Measurements from ENCODE around the gene SP140.
A peak's percentile ranks its signal among the peaks of the same experiment; 100 is the strongest.
"Not testable (repeated sequence)": the region's sequence is repeated elsewhere in the genome, so short reads cannot be mapped to it uniquely, and the experiment has no call there.

The SP140 gene

DNA sequence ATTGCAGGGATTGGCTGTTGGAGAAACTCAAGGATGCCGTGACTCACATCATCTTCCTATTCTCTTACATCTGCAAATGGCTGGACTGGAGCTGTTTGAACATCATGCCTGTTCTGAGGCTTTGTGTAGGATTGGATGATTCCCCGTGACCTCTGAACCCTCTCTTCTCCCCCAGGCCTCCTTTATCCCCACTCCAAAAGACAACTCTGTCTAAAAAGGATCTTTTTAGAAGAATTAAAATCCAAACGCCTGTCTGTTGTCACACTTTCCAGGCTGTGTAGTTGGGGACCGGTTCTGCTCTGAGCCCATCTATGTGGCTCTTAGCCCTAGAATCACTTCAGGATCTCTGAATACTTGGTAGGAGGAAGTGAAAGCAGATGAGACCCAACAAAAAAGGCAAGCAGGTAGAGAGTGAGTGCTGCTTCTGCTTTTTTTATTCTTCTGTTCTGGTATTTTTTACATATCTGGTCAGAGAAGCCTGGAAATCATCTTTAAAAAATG, 565 bp downstream of the SP140 start:
- DNase-seq, result peak; percentile 88

DNA sequence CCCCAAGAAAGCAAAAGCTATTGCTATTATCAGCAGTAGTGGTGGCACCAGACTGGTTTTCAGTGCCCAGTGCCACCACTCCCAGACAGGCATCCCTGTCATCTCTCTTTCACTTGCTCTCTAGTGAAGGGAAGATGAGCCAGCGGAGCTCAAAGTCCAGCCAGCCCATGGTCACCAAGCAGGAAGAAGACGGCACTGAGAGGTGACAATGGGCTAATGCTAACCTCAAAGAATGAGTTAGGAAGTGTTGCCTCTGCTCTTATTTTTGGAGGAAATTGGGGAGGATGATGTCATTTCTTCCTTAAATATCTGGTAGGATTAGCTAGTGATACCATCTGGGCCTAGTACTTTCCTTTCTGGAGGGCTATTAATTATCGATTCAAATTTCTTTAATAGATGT, 1.7 kb downstream of the SP140 start:
- no peak for DNase-seq

DNA sequence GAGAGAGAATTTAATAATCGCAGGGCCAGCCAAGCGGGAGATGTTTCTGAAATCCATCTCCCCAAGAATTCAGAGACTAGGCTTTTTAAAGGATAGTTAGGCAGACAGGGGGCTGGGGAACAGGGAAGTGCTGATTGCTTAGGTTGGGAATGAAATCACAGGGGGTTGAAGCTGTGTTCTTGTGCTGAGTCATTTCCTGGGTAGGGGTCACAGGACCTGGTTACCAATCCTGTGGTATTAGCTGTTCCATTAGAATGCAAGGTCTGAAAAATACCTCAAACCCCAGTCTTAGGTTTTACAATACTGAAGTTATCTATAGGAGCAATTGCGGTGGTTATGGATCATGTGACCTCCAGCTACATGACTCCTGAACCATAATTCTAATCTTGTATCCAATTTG, 4.6 kb downstream of the SP140 start:
- no peak for DNase-seq

DNA sequence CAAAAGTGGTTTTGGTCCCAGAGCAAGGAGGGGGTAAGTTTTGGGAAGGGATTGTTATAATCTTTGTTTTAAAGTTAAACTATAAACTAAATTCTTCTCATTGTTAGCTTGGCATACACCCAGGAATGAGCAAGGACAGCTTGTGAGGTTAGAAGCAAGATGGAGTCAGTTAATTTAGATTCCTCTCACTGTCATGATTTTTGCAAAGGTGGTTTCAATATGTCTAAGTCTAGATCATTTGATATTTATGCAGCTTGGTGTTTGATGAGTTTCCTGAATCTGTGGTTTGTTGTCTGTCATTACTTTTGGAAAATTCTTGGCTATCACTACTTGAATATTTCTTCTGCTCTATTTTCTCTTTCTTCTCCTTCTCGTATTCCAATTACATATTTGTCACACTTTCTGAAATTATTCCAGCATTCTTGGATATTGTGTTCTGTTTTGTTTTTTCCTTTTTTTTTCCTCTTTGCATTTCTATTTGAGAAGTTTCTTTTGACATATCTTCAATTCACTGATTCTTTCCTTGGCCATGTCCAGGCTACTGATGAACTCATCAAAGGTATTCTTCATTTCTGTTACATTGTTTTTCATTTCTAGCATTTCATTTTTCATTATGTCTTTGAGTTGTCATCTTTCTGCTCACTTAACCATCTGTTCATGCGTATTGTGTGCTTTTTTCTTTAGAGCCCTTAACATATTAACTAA, 5.1 kb downstream of the SP140 start:
- no peak for DNase-seq

DNA sequence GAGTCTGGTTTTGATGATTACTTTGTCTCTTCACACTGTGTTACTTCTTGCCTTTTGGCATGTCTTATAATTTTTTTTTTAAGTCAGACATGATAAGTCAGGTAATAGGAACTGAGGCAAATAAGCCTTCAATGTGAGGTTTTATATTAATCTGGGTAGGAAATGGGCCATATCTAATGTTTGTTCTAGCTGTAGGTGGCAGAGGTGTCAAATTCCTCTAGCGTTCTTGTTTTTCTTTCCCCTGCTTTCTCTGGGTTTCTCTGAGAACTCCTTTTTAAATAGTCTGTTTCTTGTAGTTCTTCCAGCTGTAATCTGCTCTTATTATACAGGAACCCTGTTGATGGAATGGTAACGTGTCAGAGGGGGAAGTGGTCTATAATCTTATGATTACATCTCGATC, 5.7 kb downstream of the SP140 start:
- no peak for DNase-seq

DNA sequence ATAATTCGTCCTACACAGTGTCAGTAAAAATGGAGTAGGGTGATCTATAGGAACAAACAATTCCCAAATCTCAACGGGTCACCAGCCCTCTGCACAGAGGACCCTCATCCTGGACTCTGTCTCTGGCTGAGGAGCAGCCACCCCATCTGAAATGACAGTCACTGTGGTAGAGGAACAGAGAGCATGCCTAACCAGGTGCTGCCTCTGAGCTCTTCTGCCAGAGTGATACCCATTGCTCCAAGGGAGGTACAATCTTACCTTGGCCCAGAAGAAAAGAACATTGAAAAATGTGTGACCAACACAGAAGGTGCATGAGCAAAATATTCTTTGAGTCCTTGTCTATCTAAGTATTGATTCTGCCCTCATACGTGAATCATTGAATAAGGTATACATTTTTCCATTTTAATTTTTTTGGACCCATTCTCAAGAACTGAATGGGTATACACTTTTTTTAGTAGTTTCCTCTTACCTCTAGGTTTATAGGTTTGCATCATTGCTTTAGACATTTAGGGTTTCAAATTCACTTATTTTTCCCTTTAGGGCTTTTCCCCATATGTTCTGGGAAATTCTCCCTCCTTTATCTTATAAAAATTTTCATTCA, 8.7 kb downstream of the SP140 start:
- DNase-seq, result no peak

DNA sequence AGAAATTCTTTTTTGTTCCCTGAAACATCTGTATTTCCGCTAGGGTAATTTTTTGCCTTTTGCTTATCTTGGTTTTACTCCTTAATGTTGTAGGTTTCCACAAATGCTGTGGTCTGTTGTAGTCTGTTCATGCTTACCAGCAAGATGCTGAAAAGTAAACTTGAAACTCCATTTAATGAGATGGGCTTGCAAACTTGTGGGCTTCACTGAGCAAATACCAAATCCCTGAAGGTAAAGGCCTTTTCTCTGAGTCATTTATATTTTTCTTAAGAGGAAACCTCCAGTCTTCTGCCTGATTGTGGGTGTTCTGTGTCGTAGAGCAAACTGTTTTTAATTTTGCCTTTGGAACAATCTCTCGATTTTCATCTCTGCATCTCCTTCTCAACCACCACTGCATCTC, 9.3 kb downstream of the SP140 start:
- DNase-seq, result no peak

DNA sequence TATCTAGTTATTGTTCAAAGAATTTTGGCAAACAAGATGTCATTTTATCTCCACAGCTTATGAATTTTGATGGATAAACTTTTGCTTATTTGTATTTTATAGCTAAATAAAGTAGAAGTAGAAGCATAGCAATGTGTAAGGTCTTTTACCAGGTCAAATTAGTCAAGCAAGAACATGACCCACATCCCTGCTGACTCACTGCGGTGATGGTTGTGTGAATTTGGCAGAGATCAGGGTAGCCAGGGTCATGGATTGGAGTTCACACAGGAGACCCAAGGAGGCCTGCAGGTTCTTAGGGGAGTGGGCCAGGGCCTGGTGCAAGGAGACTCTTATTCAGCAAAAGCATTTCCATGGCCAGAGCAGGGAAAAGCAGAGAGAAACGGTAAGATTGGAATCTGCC, 18.7 kb downstream of the SP140 start:
- no peak for DNase-seq

DNA sequence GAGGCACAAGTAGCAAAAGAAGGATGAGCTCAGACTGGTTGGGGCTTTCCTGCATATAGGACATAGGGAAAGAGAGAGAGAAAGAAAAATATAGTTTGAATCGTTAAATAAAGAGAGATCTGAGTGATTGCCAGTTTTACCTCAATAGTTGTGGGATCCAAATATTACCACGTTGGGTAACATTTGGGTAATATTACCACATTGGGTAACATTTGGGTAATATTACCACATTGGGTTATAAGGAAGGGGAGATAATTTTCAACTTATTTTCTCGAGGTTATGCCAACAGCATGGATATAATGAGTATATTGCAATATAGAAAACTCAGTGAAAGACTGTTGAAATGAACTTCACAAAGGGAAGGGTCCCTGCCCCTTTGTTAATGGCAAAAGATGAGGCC, 20.7 kb downstream of the SP140 start:
- peak; percentile 21 for DNase-seq

DNA sequence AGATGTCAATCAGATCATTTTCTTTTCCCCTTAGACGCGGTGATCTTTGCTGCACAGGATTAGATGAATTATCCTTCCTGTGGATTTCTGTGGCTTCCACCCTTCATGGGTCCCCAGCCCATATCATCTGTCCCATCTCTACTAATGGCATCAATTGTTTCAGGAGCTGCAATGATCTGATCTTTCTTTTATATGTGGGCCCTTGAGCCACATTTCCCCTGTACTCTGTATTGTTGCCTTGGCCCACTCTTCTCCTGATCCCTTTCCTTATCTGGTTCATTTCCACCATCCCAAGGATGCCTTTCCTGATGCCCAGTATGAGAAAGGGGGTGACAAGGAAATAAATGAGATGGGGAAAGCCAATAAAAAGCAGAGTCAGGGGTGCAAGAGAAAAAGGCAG, 24.7 kb downstream of the SP140 start:
- no peak for DNase-seq

DNA sequence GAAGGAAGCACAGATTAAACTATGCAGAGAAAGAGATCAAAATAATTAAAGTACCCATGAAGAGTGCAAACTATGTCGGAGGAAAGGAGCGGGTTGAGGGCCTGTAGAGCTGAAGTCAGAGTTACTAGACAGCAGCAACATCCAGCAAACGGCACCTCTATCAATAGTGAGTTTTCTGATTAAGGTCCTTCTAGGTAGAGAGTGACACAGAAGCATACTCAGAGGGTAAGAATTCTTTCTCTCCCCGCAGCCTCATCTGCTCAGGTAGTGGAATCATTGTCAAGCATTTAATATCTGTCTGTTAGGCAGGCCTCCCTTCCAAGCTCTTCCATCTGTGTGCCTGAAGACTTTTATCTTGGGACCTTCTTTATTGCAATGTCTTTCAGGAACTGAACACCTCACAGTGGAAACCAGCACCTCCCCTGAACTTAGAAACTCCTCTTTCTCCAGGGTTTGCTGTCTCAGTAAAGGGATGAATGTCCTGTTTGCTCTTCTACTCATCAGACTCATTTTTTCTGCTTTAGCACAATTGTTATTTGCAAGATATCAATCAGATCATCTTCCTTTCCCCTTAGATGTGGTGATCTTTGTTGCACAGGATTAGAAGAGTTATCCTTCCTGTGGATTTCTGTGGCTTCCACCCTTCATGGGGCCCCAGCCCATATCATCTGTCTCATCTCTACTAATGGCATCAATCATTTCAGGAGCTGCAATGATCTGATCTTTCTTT, 28.8 kb downstream of the SP140 start:
- no peak for DNase-seq

DNA sequence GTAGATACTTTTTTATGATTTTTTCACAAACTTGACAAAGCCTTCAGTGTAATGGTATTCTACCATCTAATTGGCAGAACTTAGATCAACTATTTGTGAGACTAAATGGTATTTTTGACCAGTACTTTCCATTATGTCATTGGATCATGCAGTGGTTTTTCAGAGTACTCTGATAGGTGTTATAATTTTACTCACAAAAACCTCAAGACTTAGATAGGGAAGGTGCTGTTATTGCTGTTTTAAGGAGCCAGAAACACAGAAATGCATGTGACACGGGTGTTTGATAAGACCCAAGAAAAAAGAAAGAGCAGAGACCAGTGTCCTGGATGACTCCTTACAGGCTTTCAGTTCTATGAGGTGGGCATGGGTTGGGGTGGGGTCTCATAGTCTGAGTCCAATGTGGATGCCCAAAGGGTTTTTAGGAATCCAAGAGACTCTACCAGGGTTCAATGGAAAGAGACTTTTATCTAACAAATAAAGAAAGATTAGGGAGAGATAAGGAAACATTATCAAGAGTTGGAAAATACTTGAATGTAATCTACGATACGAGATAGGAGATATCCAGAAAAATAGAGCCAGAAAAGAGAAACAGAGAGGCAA, 31.3 kb downstream of the SP140 start:
- no peak for DNase-seq

DNA sequence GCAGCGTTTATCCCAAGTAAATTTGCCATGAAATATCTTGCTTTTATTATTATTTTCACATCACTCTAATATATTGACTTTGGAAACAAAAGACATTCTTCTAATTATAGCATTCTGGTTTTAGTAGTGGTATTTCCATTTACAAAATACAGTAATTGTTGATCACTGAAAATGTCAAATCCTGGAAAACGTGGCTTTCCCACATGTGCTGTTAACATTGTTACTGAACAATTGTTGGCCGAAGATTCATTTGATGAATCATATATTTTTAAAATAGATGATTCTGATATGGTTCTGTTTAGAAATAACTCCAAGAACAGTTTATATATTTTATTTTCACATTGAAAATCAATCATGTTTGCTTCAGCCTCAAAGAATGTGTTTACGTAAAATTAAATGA, 32.9 kb downstream of the SP140 start:
- DNase-seq, result no peak

DNA sequence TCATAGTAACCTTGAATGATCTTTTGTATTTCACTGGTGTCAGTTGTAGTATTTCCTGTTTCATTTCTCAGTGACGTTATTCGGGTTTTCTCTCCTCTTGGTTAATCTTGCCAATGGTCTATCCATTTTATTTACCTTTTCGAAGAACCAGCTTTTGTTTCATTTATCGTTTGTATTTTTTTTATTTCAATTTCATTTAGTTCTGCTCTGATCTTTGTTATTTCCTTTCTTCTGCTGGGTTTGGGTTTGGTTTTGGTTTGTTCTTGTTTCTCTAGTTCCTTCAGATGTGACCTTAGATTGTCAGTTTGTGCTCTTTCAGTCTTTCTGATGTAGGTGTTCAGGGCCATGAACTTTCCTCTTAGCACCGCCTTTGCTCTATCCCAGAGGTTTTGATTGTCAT, 36.7 kb downstream of the SP140 start:
- no peak for DNase-seq

DNA sequence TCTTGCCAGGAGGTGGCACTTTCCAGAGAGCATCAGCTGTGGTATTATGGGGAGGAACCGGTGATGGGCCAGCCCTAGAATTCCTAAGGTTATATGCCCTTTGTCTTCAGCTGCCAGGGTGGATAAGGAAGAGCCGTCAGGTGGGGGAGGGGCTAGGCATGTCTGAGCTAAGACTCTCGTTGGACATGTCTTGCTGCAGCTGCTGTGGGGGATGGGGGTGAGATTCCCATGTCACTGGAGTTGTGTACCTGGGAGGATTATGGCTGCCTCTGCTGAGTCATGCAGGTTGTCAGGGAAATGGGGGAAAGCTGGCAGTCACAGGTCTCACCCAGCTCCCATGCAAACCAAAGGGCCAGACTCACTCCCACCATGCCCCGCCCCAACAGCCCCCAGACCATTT, 39.4 kb downstream of the SP140 start:
- not testable (repeated sequence) for DNase-seq

DNA sequence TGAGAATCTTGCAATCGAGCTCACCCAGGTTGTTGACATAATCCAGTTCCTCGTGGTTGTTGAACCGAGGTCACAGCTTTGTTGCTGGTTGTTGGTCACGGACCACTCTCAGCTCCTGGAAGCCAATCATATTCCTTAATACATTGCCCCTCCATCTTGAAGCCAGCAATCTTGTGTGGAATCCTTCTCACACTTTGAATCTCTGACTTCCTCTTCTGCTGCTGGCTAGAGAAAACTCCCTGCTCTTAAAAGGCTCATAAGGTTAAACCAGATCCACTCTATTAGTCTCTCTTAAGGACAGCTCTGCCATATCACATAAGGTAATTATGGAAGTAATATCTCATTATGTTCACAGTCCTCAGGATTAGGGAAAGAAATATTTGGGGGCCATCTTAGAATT, 41.1 kb downstream of the SP140 start:
- DNase-seq, result no peak

DNA sequence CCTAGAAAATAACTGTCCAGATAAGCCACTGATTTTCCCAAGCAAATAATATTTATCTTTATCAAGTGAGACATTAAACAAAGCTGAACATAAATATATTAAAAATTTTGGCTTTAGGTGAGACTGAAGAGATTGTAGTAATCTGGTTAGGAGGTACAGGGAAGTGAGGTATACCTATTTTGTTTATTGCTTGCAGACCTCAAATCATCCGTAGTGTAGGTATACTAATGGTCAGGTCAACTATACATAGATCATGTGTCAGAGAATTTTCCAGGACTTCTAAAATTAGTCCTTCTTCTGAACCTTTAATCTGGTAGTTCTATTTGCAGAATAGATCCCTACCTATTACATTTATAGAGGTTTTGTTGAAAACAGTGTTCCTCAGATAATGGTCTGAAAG, 41.5 kb downstream of the SP140 start:
- no peak for DNase-seq

DNA sequence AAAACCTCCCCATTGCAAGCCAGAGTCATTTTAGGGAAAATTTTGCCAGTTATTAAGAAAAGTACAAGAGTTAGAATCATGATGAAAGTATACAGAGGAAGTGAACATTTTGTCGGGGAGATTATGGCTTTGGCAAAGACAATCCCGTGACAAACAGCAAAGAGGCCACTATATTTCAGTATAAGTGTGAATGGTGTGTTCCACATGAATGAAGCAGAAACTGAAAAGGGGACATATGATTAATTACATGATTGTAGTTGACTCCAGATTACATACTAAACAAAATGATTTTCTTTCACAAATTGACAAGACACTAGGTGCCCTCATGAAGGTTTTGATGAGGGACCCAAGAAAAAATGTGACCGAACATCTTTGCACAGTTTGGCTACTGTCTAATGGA, 42.0 kb downstream of the SP140 start:
- peak; percentile 50 for DNase-seq

DNA sequence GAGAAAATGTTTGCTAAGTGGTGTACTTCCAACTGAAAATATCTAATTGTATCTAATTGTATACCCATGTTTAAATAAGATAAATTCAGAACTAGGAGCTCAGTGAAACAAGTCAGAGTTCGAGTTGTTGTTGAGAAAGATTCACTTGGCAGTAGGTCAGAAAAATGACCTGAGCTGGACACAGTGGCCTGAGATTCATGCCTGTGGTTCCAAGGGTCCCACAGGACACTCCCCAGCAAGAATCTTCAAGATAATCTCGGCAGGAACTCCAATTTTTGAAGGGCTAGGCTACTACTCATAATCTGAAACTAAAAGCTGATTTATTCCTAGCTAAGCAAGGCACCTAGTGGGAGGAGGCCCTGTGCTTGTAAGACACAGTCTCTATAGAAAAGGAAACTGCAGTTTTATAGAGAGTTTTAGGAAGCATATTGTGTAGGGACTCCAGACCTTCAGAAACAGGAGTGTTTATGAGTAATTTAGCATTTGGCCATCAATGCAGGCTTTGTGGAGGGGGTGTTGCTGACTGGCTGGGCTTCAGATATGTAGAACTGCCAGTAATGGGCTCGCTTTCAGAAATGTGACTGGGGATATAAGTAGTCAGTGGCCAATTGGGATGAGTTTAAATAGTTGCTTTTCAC, 43.2 kb downstream of the SP140 start:
- DNase-seq, result no peak

DNA sequence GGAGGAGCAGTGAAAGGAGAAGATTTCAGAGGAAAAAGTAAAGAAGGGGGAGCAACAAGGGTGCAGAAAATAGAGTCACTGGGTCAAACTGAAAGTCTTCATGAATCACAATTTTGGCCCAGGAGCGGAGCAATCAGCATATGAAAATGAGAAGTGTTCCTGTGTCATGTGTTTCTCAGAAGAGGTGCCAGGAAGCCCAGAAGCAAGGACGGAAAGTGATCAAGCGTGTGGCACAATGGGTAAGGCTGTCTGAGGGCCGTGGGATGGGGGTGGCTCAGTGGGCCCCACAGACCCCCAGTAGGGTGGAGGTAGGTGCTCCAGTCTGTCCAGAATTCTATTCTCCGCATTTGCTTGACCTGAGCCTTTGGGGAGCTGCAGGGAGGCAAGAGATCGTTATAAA, 44.2 kb downstream of the SP140 start:
- no peak for DNase-seq

DNA sequence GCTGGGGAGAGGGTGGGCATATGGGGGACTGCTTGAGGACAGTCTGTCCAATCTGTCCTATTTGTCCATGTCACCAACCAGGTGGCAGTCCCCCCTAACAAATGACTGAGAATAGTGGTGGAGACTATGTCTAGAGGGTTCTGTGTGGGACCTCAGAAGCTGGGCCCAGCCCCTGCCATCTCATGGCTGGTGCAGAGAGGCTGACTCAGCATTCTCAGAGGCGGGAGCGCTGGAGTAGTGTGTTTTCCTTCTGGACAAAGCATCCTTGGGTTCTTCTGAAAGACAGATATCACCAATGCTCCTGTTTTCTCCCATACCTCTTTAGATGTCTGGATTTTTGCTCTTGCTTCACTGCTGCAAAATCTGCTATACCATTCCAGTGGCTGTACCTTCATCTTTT, 57.4 kb downstream of the SP140 start:
- DNase-seq, result no peak

DNA sequence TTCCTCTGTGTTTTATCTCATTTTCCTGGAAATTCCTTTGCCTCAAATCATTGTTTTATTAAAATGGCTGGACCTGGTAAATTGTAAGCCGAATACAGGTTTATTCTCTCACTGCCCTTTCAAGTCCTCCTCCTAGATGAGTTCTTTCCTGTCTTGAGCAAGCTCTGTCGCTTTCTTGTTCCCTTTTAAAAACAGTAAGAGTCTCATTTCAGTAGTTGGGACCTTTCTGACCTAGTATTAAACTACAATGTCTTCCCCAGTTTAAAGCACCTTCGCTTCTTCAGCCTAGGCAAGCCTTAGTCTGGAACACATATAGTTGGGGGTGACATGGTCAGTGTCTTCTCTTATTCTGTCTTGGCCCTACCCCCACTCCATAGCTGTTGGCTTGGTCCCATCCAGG, 60.5 kb downstream of the SP140 start:
- no peak for DNase-seq

DNA sequence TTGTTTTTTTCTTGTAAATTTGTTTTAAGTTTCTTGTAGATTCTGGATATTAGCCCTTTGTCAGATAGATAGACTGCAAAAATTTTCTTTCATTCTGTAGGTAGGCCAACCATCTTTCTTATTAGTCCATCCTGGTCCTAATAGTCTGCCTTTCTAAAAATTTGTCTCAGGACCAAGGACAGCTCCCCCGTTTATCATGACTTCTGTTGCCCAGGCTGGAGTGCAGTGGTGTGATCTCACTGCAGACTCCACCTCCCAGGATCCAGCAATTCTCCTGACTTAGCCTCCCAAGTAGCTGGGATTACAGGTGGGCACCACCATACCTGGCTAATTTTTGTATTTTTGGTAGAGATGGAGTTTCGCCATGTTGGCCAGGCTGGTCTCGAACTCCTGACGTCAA, 63.8 kb downstream of the SP140 start:
- DNase-seq, result not testable (repeated sequence)
